ENCODE data around the gene PDLIM1. TPM values are rescaled to one million over a fixed set of nuclear protein-coding genes. Genes with fewer than 3 reads are reported as not detected.

Gene PDLIM1
- total and polyA plus RNA-seq, 9 of the 15 experiments (the other 6 are each of a cell fraction or from before 2014, with no cell fraction given), result 19.8 to 164 (median 39.1) TPM

GRCh38 chr10:95196046-95196445, 94.8 kb downstream of the PDLIM1 start:
- Histone ChIP-seq H3K9me1 (ENCODE audit: control insufficient read depth, insufficient read depth, low read length) (no peaks in the 10 kb centered on the region), H3K4me2 (ENCODE audit: insufficient read depth, low read length) (no peak overlapping the region), H2AFZ (ENCODE audit: low read depth, low read length) (no peak overlapping the region), H3K27me3 (ENCODE audit: control insufficient read depth in 2 of 2, insufficient read depth in 2 of 2, low read length in 2 of 2) (peaks cover 0 to 6% of the 10 kb centered on the region in 2 experiments; a peak in 2 of 5 replicates), H3K4me1 (replicated peaks in 1 of 2; ENCODE audit: control insufficient read depth in 2 of 2, insufficient read depth in 2 of 2, low read length in 2 of 2) (no peaks in the 10 kb centered on the region), H3K27ac (ENCODE audit: extremely low read depth, low read depth, low read length) (no peak overlapping the region), H3K36me3 (ENCODE audit: control insufficient read depth, insufficient read depth, low read length) (no peaks in the 10 kb centered on the region), H3K4me3 (no peak overlapping the region), H3K79me2 (ENCODE audit: control insufficient read depth, insufficient read depth, low read length) (no peaks in the 10 kb centered on the region), H3K9me3 (replicated peaks; ENCODE audit: control insufficient read depth, insufficient read depth, low read depth, low read length) (no peaks in the 10 kb centered on the region), H4K20me1 (replicated peaks; ENCODE audit: control insufficient read depth, insufficient read depth, low read length) (no peaks in the 10 kb centered on the region), H3K9ac (ENCODE audit: insufficient read depth in 1 of 2, low read depth in 2 of 2, low read length in 2 of 2) (no peak overlapping the region)
- FAIRE-seq, result no peak
- ATAC-seq, result no peak
- no peak for DNase-seq (ENCODE audit: extremely low read depth in 1 of 4, low spot score in 3 of 4)
- intact Hi-C loops (cut with micrococcal nuclease) (no loop called here), in situ Hi-C loops (cut with MboI) (no loop called here)
- CTCF ChIA-PET (ENCODE audit: low intra/inter-chr PET ratio), result no interaction called here
- POLR2A ChIA-PET, result interaction anchor here (0.6 kb wide), 1 partner anchor 47 kb away, joined by 4 read pairs; no protein-coding TSS in a partner anchor
- WGBS (ENCODE audit: insufficient coverage, low coverage, missing lambda C conversion rate), result 0% methylated on average over 3 of the region's 3 CpGs
- BruUV-seq (replicated peaks), result no TSS peak
- TF ChIP-seq ZNF764 (CRISPR knock-in tag; IDR thresholded peaks at IDR 0.05; ENCODE audit: low read depth), result no peak
- no peak for TF ChIP-seq HIVEP1 (CRISPR knock-in tag; IDR thresholded peaks at IDR 0.05)
- TF ChIP-seq NCOA2 (IDR thresholded peaks at IDR 0.05; ENCODE audit: partially characterized antibody in 2 of 2), result no peak
- no peak for TF ChIP-seq GTF2E2 (tag; IDR thresholded peaks at IDR 0.05)
- TF ChIP-seq FOXJ2 (tag; IDR thresholded peaks at IDR 0.05), result no peak
- no peak for TF ChIP-seq KLF13 (tag; IDR thresholded peaks at IDR 0.05; ENCODE audit: borderline replicate concordance, low read depth)
- TF ChIP-seq PHF8 (IDR thresholded peaks at IDR 0.05; ENCODE audit: borderline replicate concordance, low read length), result no peak
- TF ChIP-seq, protein P1, sequence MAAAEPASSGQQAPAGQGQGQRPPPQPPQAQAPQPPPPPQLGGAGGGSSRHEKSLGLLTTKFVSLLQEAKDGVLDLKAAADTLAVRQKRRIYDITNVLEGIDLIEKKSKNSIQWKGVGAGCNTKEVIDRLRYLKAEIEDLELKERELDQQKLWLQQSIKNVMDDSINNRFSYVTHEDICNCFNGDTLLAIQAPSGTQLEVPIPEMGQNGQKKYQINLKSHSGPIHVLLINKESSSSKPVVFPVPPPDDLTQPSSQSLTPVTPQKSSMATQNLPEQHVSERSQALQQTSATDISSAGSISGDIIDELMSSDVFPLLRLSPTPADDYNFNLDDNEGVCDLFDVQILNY (CRISPR knock-in tag; IDR thresholded peaks at IDR 0.05), result no peak
- TF ChIP-seq, protein P2, sequence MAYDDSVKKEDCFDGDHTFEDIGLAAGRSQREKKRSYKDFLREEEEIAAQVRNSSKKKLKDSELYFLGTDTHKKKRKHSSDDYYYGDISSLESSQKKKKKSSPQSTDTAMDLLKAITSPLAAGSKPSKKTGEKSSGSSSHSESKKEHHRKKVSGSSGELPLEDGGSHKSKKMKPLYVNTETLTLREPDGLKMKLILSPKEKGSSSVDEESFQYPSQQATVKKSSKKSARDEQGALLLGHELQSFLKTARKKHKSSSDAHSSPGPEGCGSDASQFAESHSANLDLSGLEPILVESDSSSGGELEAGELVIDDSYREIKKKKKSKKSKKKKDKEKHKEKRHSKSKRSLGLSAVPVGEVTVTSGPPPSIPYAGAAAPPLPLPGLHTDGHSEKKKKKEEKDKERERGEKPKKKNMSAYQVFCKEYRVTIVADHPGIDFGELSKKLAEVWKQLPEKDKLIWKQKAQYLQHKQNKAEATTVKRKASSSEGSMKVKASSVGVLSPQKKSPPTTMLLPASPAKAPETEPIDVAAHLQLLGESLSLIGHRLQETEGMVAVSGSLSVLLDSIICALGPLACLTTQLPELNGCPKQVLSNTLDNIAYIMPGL (CRISPR knock-in tag; IDR thresholded peaks at IDR 0.05), result no peak
- no peak for TF ChIP-seq NRF1 (conservative IDR thresholded peaks at IDR 0.05 in 1 of 2, IDR thresholded peaks at IDR 0.05 in 1 of 2)
- TF ChIP-seq U2AF2 (optimal IDR thresholded peaks at IDR 0.05; ENCODE audit: low read depth, low read length), result no peak
- no peak for TF ChIP-seq THAP7 (CRISPR knock-in tag; IDR thresholded peaks at IDR 0.05)
- TF ChIP-seq, protein P3, sequence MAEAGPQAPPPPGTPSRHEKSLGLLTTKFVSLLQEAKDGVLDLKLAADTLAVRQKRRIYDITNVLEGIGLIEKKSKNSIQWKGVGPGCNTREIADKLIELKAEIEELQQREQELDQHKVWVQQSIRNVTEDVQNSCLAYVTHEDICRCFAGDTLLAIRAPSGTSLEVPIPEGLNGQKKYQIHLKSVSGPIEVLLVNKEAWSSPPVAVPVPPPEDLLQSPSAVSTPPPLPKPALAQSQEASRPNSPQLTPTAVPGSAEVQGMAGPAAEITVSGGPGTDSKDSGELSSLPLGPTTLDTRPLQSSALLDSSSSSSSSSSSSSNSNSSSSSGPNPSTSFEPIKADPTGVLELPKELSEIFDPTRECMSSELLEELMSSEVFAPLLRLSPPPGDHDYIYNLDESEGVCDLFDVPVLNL (CRISPR knock-in tag; IDR thresholded peaks at IDR 0.05; ENCODE audit: low read depth), result no peak
- TF ChIP-seq ZSCAN29 (IDR thresholded peaks at IDR 0.05), result no peak
- TF ChIP-seq ZNF639 (CRISPR knock-in tag; conservative IDR thresholded peaks at IDR 0.05 in 1 of 2, IDR thresholded peaks at IDR 0.05 in 1 of 2), result no peak

Measured in K562 (cell line).